HCT116 (cell line): Measurements from ENCODE around the gene ESM1. TPM values are rescaled to one million over a fixed set of nuclear protein-coding genes. Genes with fewer than 3 reads are reported as not detected.

Source experiments
- ATAC-seq: fragments of 200-7000 bp; cut with Tn5 transposase; 2 replicates; pipeline ENCODE4 v1.9.1; 2020; ENCODE audit warnings: mild to moderate bottlenecking, moderate library complexity
- Bru-seq: library from RNA; stranded (reverse); fragments of 400-500 nt; gene quantifications from one replicate; lab custom pipeline; 2021; lab: Mats Ljungman, UMichigan
- BruChase-seq, 2 experiments: library from RNA; stranded (reverse); fragments of 400-500 nt; gene quantifications; one replicate each; lab custom pipeline; 2021; lab: Mats Ljungman, UMichigan
- BruUV-seq: library from RNA; stranded (reverse); fragments of 400-500 nt; replicated peaks from 2 replicates; lab custom pipeline; 2021; lab: Mats Ljungman, UMichigan
- CTCF ChIA-PET: fragments of 300-600 bp; sonication (Branson Sonifier 250); formaldehyde crosslinking; loops from one replicate; lab custom pipeline; 2021; ENCODE audit warnings: antibody characterized with exemption; lab: Charles Lee
- POLR2A ChIA-PET: fragments of 300-600, 350-600 bp; sonication (Branson Sonifier 250); formaldehyde crosslinking; loops from one replicate; lab custom pipeline; 2021; ENCODE audit warnings: antibody characterized with exemption; lab: Charles Lee
- RAD21 ChIA-PET, 2 experiments: fragments of 300-600 bp; sonication (Branson Sonifier 250); formaldehyde crosslinking; loops; one replicate each; lab custom pipeline; 2023; ENCODE audit warnings: low total read pairs in 2 of 2; ENCODE audit not compliant: uncharacterized antibody in 2 of 2, unreplicated experiment in 2 of 2, low non-redundant PET in 1 of 2; lab: Charles Lee
- DNase-seq: peaks from one replicate; pipeline ENCODE4 v3.0.0-alpha.2; 2010; ENCODE audit warnings: low read depth, low spot score
- H2AFZ ChIP-seq: fragments of 200-600 bp; shearing (Covaris generic), sonication (generic); 2 replicates; pipeline ENCODE4 v1.6.1; 2017; ENCODE audit warnings: low read depth, mixed run types, mixed read lengths, antibody characterized with exemption, low read length; ENCODE audit not compliant: poor library complexity, severe bottlenecking
- H3K27ac ChIP-seq: 2 replicates; pipeline ENCODE4 v1.5.1; 2012; ENCODE audit warnings: low read depth, low read length
- H3K27me3 ChIP-seq: fragments of 200-600 bp; sonication (generic); 2 replicates; pipeline ENCODE4 v1.6.1; 2016; ENCODE audit warnings: mixed run types, low read length, mixed read lengths; ENCODE audit not compliant: insufficient read depth
- H3K36me3 ChIP-seq, 2 experiments: fragments of 200-500 bp in 1 of 2; fragments of 200-600 bp in 1 of 2; sonication (Bioruptor generic) in 1 of 2; sonication (generic) in 1 of 2; 2 replicates each; pipeline versions ENCODE4 v1.5.1 to v1.6.1; 2014 to 2016; ENCODE audit warnings: low read length in 2 of 2, inconsistent platforms in 1 of 2, mixed read lengths in 1 of 2, mixed run types in 1 of 2; ENCODE audit not compliant: insufficient read depth in 2 of 2, control insufficient read depth in 1 of 2
- H3K4me1 ChIP-seq, 2 experiments: fragments of 200-600 bp in 1 of 2; sonication (generic) in 1 of 2; 2 replicates each; pipeline versions ENCODE4 v1.5.1 to v1.6.1; 2012 to 2017; ENCODE audit warnings: low read length in 2 of 2, inconsistent platforms in 1 of 2, mild to moderate bottlenecking in 1 of 2, mixed read lengths in 1 of 2, mixed run types in 1 of 2, moderate library complexity in 1 of 2; ENCODE audit not compliant: insufficient read depth in 2 of 2, control insufficient read depth in 1 of 2
- H3K4me2 ChIP-seq: fragments of 200-600 bp; sonication (generic); 2 replicates; pipeline ENCODE4 v1.6.1; 2017; ENCODE audit warnings: mixed run types, low read length, mixed read lengths
- H3K4me3 ChIP-seq, 2 experiments: fragments of 200-600 bp in 1 of 2; sonication (generic) in 1 of 2; replicated peaks in 1 of 2; 2 replicates each; pipeline ENCODE4 v1.5.1; 2011 to 2016; ENCODE audit warnings: low read length in 2 of 2, control low read depth in 1 of 2, low read depth in 1 of 2, mild to moderate bottlenecking in 1 of 2, mixed read lengths in 1 of 2, mixed run types in 1 of 2
- H3K79me2 ChIP-seq: fragments of 200-600 bp; sonication (generic); 2 replicates; pipeline ENCODE4 v1.6.1; 2017; ENCODE audit warnings: mild to moderate bottlenecking, mixed run types, low read length, moderate library complexity, mixed read lengths; ENCODE audit not compliant: insufficient read depth
- H3K9ac ChIP-seq: fragments of 200-600 bp; sonication (generic); 2 replicates; pipeline ENCODE4 v1.6.1; 2016; ENCODE audit warnings: low read length, mixed read lengths
- H3K9me2 ChIP-seq: fragments of 200-600 bp; sonication (generic), shearing (Covaris generic); 2 replicates; pipeline ENCODE4 v1.6.1; 2017; ENCODE audit warnings: mixed run types, mild to moderate bottlenecking, moderate library complexity; ENCODE audit not compliant: insufficient read depth
- H3K9me3 ChIP-seq, 2 experiments: fragments of 200-500 bp in 1 of 2; fragments of 200-600 bp in 1 of 2; sonication (Bioruptor generic) in 1 of 2; sonication (generic) in 1 of 2; 2 replicates each; pipeline ENCODE4 v1.6.1; 2014 to 2017; ENCODE audit warnings: low read length in 2 of 2, mixed read lengths in 2 of 2, inconsistent platforms in 1 of 2, low read depth in 1 of 2, mild to moderate bottlenecking in 1 of 2, mixed run types in 1 of 2, moderate library complexity in 1 of 2; ENCODE audit not compliant: control insufficient read depth in 1 of 2, insufficient read depth in 1 of 2
- H4K20me1 ChIP-seq: fragments of 200-600 bp; sonication (generic), shearing (Covaris generic); 2 replicates; pipeline ENCODE4 v1.6.1; 2017; ENCODE audit warnings: mixed run types, mild to moderate bottlenecking, moderate library complexity; ENCODE audit not compliant: insufficient read depth
- ATF3 ChIP-seq: IDR thresholded peaks from 2 replicates; pipeline ENCODE4 v1.6.1; 2012
- CBX3 ChIP-seq: IDR thresholded peaks from 2 replicates; pipeline ENCODE4 v1.6.1; 2012; ENCODE audit warnings: low read depth
- CEBPB ChIP-seq: IDR thresholded peaks from 2 replicates; pipeline ENCODE4 v1.6.1; 2012; ENCODE audit warnings: low read depth
- EZH2 ChIP-seq: fragments of 200-600 bp; sonication (generic); IDR thresholded peaks from 2 replicates; pipeline ENCODE4 v1.6.1; 2017; ENCODE audit warnings: antibody characterized with exemption, mixed run types
- EZH2phosphoT487 ChIP-seq: fragments of 200-600 bp; IDR thresholded peaks from 2 replicates; pipeline ENCODE4 v1.6.1; 2018; ENCODE audit warnings: antibody characterized with exemption, borderline replicate concordance
- FOSL1 ChIP-seq: IDR thresholded peaks from 2 replicates; pipeline ENCODE4 v1.6.1; 2012; ENCODE audit warnings: low read depth
- POLR2AphosphoS5 ChIP-seq: IDR thresholded peaks from 2 replicates; pipeline ENCODE4 v1.6.1; 2011; ENCODE audit warnings: mild to moderate bottlenecking, low read depth, low read length, moderate library complexity
- SIN3A ChIP-seq: IDR thresholded peaks from 2 replicates; pipeline ENCODE4 v1.6.1; 2012; ENCODE audit warnings: low read depth
- SRF ChIP-seq: IDR thresholded peaks from 2 replicates; pipeline ENCODE4 v1.6.1; 2012; ENCODE audit warnings: low read depth
- TCF7L2 ChIP-seq: IDR thresholded peaks from 2 replicates; pipeline ENCODE4 v1.7.0; 2011; ENCODE audit warnings: borderline replicate concordance, inconsistent platforms; ENCODE audit not compliant: insufficient read depth, insufficient read length; ENCODE audit errors: extremely low read depth
- YY1 ChIP-seq: IDR thresholded peaks from 2 replicates; pipeline ENCODE4 v1.6.1; 2011; ENCODE audit warnings: low read length, low read depth, moderate library complexity, mild to moderate bottlenecking; ENCODE audit not compliant: insufficient replicate concordance; ENCODE audit errors: extremely low read depth
- ZFX ChIP-seq: fragments of 450-650 bp; IDR thresholded peaks from 2 replicates; pipeline ENCODE4 v1.6.1; 2017
- ZNF274 ChIP-seq: fragments of 200-500 bp; sonication (Bioruptor generic); IDR thresholded peaks from 2 replicates; pipeline ENCODE4 v1.6.1; 2014; ENCODE audit warnings: mild to moderate bottlenecking, low read depth, low read length, inconsistent platforms
- intact Hi-C: fragments of 100-400 bp; cut with micrococcal nuclease; formaldehyde crosslinking; loops from 2 replicates; pipeline ENCODE4 v1.10.0; 2022
- long read RNA-seq: library from polyadenylated mRNA; unstranded; transcript quantifications from one replicate; pipeline ENCODE4 v2.0.0, GENCODE V29; 2021; ENCODE audit not compliant: unreplicated experiment
- polyA plus RNA-seq: library from polyadenylated mRNA; unstranded; fragments of >200 nt; gene quantifications from 2 replicates; pipeline ENCODE4 v1.2.1, GENCODE V29; 2012; ENCODE audit warnings: missing spikeins
- total RNA-seq: library from RNA; stranded (reverse); gene quantifications from one replicate; pipeline ENCODE4 v1.2.1, GENCODE V29; 2021; ENCODE audit not compliant: unreplicated experiment
- TF ChIP-seq, protein P1 (sequence below), 3 experiments: fragments of 200-600 bp in 1 of 3; sonication (generic) in 1 of 3; IDR thresholded peaks in 2 of 3; conservative IDR thresholded peaks in 1 of 3; 2 replicates each; pipeline ENCODE4 v1.5.1; 2012 to 2017; ENCODE audit warnings: low read depth in 2 of 3, low read length in 2 of 3, antibody characterized with exemption in 1 of 3, borderline replicate concordance in 1 of 3, control low read depth in 1 of 3, mild to moderate bottlenecking in 1 of 3, mixed read lengths in 1 of 3, mixed run types in 1 of 3, moderate library complexity in 1 of 3; ENCODE audit not compliant: insufficient read depth in 1 of 3
- TF ChIP-seq, protein P2 (sequence below): IDR thresholded peaks from 2 replicates; pipeline ENCODE4 v1.6.1; 2011; ENCODE audit warnings: mild to moderate bottlenecking, low read length, moderate library complexity; ENCODE audit not compliant: insufficient replicate concordance; ENCODE audit errors: extremely low read depth
- TF ChIP-seq, protein P3 (sequence below): IDR thresholded peaks from 2 replicates; pipeline ENCODE4 v1.6.1; 2012; ENCODE audit warnings: low read depth

Gene ESM1, protein sequence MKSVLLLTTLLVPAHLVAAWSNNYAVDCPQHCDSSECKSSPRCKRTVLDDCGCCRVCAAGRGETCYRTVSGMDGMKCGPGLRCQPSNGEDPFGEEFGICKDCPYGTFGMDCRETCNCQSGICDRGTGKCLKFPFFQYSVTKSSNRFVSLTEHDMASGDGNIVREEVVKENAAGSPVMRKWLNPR
- total RNA-seq (not detected), Bru-seq, nascent RNA (not detected), BruChase-seq, experiment 1, labeled RNA remaining after a 6-hour chase (not detected), BruChase-seq, experiment 2, labeled RNA remaining after a 2-hour chase (not detected)
- not detected in 2 replicates for polyA plus RNA-seq
- long read RNA-seq, result 0 reads

DNA sequence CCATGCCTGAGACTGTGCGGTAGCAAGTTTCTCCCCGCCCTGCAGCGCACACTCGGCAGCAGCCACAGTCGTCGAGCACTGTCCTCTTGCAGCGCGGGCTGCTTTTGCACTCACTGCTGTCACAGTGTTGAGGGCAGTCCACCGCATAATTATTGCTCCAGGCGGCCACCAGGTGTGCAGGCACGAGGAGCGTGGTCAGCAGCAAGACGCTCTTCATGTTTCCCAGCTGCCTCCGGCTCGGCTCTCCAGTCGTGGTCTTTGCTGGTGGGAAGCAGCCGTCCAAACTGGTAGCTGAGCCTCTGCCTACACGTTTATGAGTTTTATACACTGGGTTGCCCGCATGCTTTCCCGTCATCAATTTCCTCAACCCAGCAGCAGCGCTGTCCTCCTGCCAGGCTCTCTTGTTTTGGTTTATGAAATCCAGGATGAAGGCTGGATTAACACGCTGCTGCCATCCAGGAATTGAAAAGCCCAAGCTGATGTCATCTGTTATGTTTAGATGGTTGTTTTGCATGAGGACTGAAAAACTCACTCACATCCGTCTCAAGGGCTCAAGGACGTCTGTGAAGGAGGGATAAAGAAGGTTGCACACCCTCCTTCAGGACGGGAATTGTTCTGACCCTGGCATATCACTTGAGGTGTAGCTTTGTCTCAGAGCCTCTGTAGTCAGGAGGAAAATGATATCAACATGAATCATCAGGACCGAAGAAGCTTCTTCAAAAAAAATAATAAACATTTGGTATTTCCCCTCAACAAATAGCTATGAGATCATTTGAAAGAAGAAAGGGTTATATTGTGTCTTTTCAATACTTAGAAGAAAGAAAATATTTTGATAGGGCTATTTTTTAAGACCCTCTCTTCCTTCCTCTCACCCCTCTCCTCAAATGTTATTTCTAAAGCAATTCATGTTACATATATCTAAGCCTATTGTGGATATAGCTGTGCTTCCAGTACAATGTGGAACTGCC is at the start of gene ESM1:
Gene ESM1 (minus strand): TSS at position 293 of the 968 bp plus-strand sequence. CDS start 76 bp downstream, at position 217.
- Histone ChIP-seq H3K4me3 (no peak within 1 kb of the TSS), H2AFZ (no peak within 1 kb of the TSS), H3K27me3 (peaks cover 88% of the 10 kb centered on the region), H3K9me2 (no peaks in the 10 kb centered on the region), H3K9me3 (no peaks in the 10 kb centered on the region), H3K4me2 (no peak within 1 kb of the TSS), H3K9ac (no peak within 1 kb of the TSS), H3K4me1 (no peaks in the 10 kb centered on the region), H3K36me3 (no peaks in the 10 kb centered on the region), H3K27ac (no peak within 1 kb of the TSS), H3K79me2 (no peaks in the 10 kb centered on the region), H4K20me1 (no peaks in the 10 kb centered on the region)
- ChIA-PET CTCF (no interaction called here), RAD21 (no interaction called here), POLR2A (no interaction called here)
- ATAC-seq (no peak), DNase-seq (no peak)
- BruUV-seq, result no TSS peak
- intact Hi-C loops, result no loop called here
- TF ChIP-seq SIN3A (no peak), TCF7L2 (no peak), ZFX (no peak), POLR2AphosphoS5 (no peak), EZH2phosphoT487 (no peak), CEBPB (no peak), YY1 (no peak), EZH2 (no peak), CBX3 (no peak), SRF (no peak), FOSL1 (no peak), ATF3 (no peak), ZNF274 (no peak)
- TF ChIP-seq, protein P1, sequence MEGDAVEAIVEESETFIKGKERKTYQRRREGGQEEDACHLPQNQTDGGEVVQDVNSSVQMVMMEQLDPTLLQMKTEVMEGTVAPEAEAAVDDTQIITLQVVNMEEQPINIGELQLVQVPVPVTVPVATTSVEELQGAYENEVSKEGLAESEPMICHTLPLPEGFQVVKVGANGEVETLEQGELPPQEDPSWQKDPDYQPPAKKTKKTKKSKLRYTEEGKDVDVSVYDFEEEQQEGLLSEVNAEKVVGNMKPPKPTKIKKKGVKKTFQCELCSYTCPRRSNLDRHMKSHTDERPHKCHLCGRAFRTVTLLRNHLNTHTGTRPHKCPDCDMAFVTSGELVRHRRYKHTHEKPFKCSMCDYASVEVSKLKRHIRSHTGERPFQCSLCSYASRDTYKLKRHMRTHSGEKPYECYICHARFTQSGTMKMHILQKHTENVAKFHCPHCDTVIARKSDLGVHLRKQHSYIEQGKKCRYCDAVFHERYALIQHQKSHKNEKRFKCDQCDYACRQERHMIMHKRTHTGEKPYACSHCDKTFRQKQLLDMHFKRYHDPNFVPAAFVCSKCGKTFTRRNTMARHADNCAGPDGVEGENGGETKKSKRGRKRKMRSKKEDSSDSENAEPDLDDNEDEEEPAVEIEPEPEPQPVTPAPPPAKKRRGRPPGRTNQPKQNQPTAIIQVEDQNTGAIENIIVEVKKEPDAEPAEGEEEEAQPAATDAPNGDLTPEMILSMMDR (IDR thresholded peaks at IDR 0.05 in 2 of 3, conservative IDR thresholded peaks at IDR 0.05 in 1 of 3; ENCODE audit: borderline replicate concordance in 1 of 3, insufficient read depth in 1 of 3, low read depth in 2 of 3, low read length in 2 of 3), result no peak
- TF ChIP-seq, protein P2, sequence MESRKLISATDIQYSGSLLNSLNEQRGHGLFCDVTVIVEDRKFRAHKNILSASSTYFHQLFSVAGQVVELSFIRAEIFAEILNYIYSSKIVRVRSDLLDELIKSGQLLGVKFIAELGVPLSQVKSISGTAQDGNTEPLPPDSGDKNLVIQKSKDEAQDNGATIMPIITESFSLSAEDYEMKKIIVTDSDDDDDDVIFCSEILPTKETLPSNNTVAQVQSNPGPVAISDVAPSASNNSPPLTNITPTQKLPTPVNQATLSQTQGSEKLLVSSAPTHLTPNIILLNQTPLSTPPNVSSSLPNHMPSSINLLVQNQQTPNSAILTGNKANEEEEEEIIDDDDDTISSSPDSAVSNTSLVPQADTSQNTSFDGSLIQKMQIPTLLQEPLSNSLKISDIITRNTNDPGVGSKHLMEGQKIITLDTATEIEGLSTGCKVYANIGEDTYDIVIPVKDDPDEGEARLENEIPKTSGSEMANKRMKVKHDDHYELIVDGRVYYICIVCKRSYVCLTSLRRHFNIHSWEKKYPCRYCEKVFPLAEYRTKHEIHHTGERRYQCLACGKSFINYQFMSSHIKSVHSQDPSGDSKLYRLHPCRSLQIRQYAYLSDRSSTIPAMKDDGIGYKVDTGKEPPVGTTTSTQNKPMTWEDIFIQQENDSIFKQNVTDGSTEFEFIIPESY, result no peak
- TF ChIP-seq, protein P3, sequence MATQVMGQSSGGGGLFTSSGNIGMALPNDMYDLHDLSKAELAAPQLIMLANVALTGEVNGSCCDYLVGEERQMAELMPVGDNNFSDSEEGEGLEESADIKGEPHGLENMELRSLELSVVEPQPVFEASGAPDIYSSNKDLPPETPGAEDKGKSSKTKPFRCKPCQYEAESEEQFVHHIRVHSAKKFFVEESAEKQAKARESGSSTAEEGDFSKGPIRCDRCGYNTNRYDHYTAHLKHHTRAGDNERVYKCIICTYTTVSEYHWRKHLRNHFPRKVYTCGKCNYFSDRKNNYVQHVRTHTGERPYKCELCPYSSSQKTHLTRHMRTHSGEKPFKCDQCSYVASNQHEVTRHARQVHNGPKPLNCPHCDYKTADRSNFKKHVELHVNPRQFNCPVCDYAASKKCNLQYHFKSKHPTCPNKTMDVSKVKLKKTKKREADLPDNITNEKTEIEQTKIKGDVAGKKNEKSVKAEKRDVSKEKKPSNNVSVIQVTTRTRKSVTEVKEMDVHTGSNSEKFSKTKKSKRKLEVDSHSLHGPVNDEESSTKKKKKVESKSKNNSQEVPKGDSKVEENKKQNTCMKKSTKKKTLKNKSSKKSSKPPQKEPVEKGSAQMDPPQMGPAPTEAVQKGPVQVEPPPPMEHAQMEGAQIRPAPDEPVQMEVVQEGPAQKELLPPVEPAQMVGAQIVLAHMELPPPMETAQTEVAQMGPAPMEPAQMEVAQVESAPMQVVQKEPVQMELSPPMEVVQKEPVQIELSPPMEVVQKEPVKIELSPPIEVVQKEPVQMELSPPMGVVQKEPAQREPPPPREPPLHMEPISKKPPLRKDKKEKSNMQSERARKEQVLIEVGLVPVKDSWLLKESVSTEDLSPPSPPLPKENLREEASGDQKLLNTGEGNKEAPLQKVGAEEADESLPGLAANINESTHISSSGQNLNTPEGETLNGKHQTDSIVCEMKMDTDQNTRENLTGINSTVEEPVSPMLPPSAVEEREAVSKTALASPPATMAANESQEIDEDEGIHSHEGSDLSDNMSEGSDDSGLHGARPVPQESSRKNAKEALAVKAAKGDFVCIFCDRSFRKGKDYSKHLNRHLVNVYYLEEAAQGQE, result no peak
